ENCODE measurements around the gene RNASEL.

GRCh38 chr1:182633031-182633430 lies 44.0 kb upstream of the RNASEL start:
- TF ChIP-seq EZH2 (IDR thresholded peaks at IDR 0.05; ENCODE audit: low read length, missing control alignments): no peak
- no peak for TF ChIP-seq CTCF (conservative IDR thresholded peaks at IDR 0.05 in 1 of 2, IDR thresholded peaks at IDR 0.05 in 1 of 2; ENCODE audit: low read depth in 1 of 2, low read length in 2 of 2)

Measured in fibroblast of lung (primary cell).